HCT116 (cell line): ENCODE results near the gene SCGB1C2. TPM values are rescaled to one million over a fixed set of nuclear protein-coding genes. Genes with fewer than 3 reads are reported as not detected.

ENCODE experiments used
- ATAC-seq: fragments of 200-7000 bp; cut with Tn5 transposase; 2 replicates; pipeline ENCODE4 v1.9.1; 2020; ENCODE audit warnings: mild to moderate bottlenecking, moderate library complexity
- BruUV-seq: library from RNA; stranded (reverse); fragments of 400-500 nt; replicated peaks from 2 replicates; lab custom pipeline; 2021; lab: Mats Ljungman, UMichigan
- CTCF ChIA-PET: fragments of 300-600 bp; sonication (Branson Sonifier 250); formaldehyde crosslinking; loops from one replicate; lab custom pipeline; 2021; ENCODE audit warnings: antibody characterized with exemption; lab: Charles Lee
- POLR2A ChIA-PET: fragments of 300-600, 350-600 bp; sonication (Branson Sonifier 250); formaldehyde crosslinking; loops from one replicate; lab custom pipeline; 2021; ENCODE audit warnings: antibody characterized with exemption; lab: Charles Lee
- RAD21 ChIA-PET, 2 experiments: fragments of 300-600 bp; sonication (Branson Sonifier 250); formaldehyde crosslinking; loops; one replicate each; lab custom pipeline; 2023; ENCODE audit warnings: low total read pairs in 2 of 2; ENCODE audit not compliant: uncharacterized antibody in 2 of 2, unreplicated experiment in 2 of 2, low non-redundant PET in 1 of 2; lab: Charles Lee
- DNase-seq: peaks from one replicate; pipeline ENCODE4 v3.0.0-alpha.2; 2010; ENCODE audit warnings: low read depth, low spot score
- H2AFZ ChIP-seq: fragments of 200-600 bp; shearing (Covaris generic), sonication (generic); 2 replicates; pipeline ENCODE4 v1.6.1; 2017; ENCODE audit warnings: low read depth, mixed run types, mixed read lengths, antibody characterized with exemption, low read length; ENCODE audit not compliant: poor library complexity, severe bottlenecking
- H3K27ac ChIP-seq: 2 replicates; pipeline ENCODE4 v1.5.1; 2012; ENCODE audit warnings: low read depth, low read length
- H3K27me3 ChIP-seq: fragments of 200-600 bp; sonication (generic); 2 replicates; pipeline ENCODE4 v1.6.1; 2016; ENCODE audit warnings: mixed run types, low read length, mixed read lengths; ENCODE audit not compliant: insufficient read depth
- H3K36me3 ChIP-seq, 2 experiments: fragments of 200-500 bp in 1 of 2; fragments of 200-600 bp in 1 of 2; sonication (Bioruptor generic) in 1 of 2; sonication (generic) in 1 of 2; 2 replicates each; pipeline versions ENCODE4 v1.5.1 to v1.6.1; 2014 to 2016; ENCODE audit warnings: low read length in 2 of 2, inconsistent platforms in 1 of 2, mixed read lengths in 1 of 2, mixed run types in 1 of 2; ENCODE audit not compliant: insufficient read depth in 2 of 2, control insufficient read depth in 1 of 2
- H3K4me1 ChIP-seq, 2 experiments: fragments of 200-600 bp in 1 of 2; sonication (generic) in 1 of 2; 2 replicates each; pipeline versions ENCODE4 v1.5.1 to v1.6.1; 2012 to 2017; ENCODE audit warnings: low read length in 2 of 2, inconsistent platforms in 1 of 2, mild to moderate bottlenecking in 1 of 2, mixed read lengths in 1 of 2, mixed run types in 1 of 2, moderate library complexity in 1 of 2; ENCODE audit not compliant: insufficient read depth in 2 of 2, control insufficient read depth in 1 of 2
- H3K4me2 ChIP-seq: fragments of 200-600 bp; sonication (generic); 2 replicates; pipeline ENCODE4 v1.6.1; 2017; ENCODE audit warnings: mixed run types, low read length, mixed read lengths
- H3K4me3 ChIP-seq, 2 experiments: fragments of 200-600 bp in 1 of 2; sonication (generic) in 1 of 2; replicated peaks in 1 of 2; 2 replicates each; pipeline ENCODE4 v1.5.1; 2011 to 2016; ENCODE audit warnings: low read length in 2 of 2, control low read depth in 1 of 2, low read depth in 1 of 2, mild to moderate bottlenecking in 1 of 2, mixed read lengths in 1 of 2, mixed run types in 1 of 2
- H3K79me2 ChIP-seq: fragments of 200-600 bp; sonication (generic); 2 replicates; pipeline ENCODE4 v1.6.1; 2017; ENCODE audit warnings: mild to moderate bottlenecking, mixed run types, low read length, moderate library complexity, mixed read lengths; ENCODE audit not compliant: insufficient read depth
- H3K9ac ChIP-seq: fragments of 200-600 bp; sonication (generic); 2 replicates; pipeline ENCODE4 v1.6.1; 2016; ENCODE audit warnings: low read length, mixed read lengths
- H3K9me2 ChIP-seq: fragments of 200-600 bp; sonication (generic), shearing (Covaris generic); 2 replicates; pipeline ENCODE4 v1.6.1; 2017; ENCODE audit warnings: mixed run types, mild to moderate bottlenecking, moderate library complexity; ENCODE audit not compliant: insufficient read depth
- H3K9me3 ChIP-seq, 2 experiments: fragments of 200-500 bp in 1 of 2; fragments of 200-600 bp in 1 of 2; sonication (Bioruptor generic) in 1 of 2; sonication (generic) in 1 of 2; 2 replicates each; pipeline ENCODE4 v1.6.1; 2014 to 2017; ENCODE audit warnings: low read length in 2 of 2, mixed read lengths in 2 of 2, inconsistent platforms in 1 of 2, low read depth in 1 of 2, mild to moderate bottlenecking in 1 of 2, mixed run types in 1 of 2, moderate library complexity in 1 of 2; ENCODE audit not compliant: control insufficient read depth in 1 of 2, insufficient read depth in 1 of 2
- H4K20me1 ChIP-seq: fragments of 200-600 bp; sonication (generic), shearing (Covaris generic); 2 replicates; pipeline ENCODE4 v1.6.1; 2017; ENCODE audit warnings: mixed run types, mild to moderate bottlenecking, moderate library complexity; ENCODE audit not compliant: insufficient read depth
- CBX3 ChIP-seq: IDR thresholded peaks from 2 replicates; pipeline ENCODE4 v1.6.1; 2012; ENCODE audit warnings: low read depth
- RAD21 ChIP-seq: IDR thresholded peaks from 2 replicates; pipeline ENCODE4 v1.6.1; 2012; ENCODE audit warnings: low read depth, mild to moderate bottlenecking
- SIN3A ChIP-seq: IDR thresholded peaks from 2 replicates; pipeline ENCODE4 v1.6.1; 2012; ENCODE audit warnings: low read depth
- YY1 ChIP-seq: IDR thresholded peaks from 2 replicates; pipeline ENCODE4 v1.6.1; 2011; ENCODE audit warnings: low read length, low read depth, moderate library complexity, mild to moderate bottlenecking; ENCODE audit not compliant: insufficient replicate concordance; ENCODE audit errors: extremely low read depth
- intact Hi-C: fragments of 100-400 bp; cut with micrococcal nuclease; formaldehyde crosslinking; loops from 2 replicates; pipeline ENCODE4 v1.10.0; 2022
- total RNA-seq: library from RNA; stranded (reverse); gene quantifications from one replicate; pipeline ENCODE4 v1.2.1, GENCODE V29; 2021; ENCODE audit not compliant: unreplicated experiment
- TF ChIP-seq, protein P1 (sequence below): IDR thresholded peaks from 2 replicates; pipeline ENCODE4 v1.6.1; 2012; ENCODE audit warnings: low read depth
- TF ChIP-seq, protein P2 (sequence below): IDR thresholded peaks from 2 replicates; pipeline ENCODE4 v1.6.1; 2011; ENCODE audit warnings: mild to moderate bottlenecking, low read length, moderate library complexity; ENCODE audit not compliant: insufficient replicate concordance; ENCODE audit errors: extremely low read depth
- TF ChIP-seq, protein P3 (sequence below), 3 experiments: fragments of 200-600 bp in 1 of 3; sonication (generic) in 1 of 3; IDR thresholded peaks in 2 of 3; conservative IDR thresholded peaks in 1 of 3; 2 replicates each; pipeline ENCODE4 v1.5.1; 2012 to 2017; ENCODE audit warnings: low read depth in 2 of 3, low read length in 2 of 3, antibody characterized with exemption in 1 of 3, borderline replicate concordance in 1 of 3, control low read depth in 1 of 3, mild to moderate bottlenecking in 1 of 3, mixed read lengths in 1 of 3, mixed run types in 1 of 3, moderate library complexity in 1 of 3; ENCODE audit not compliant: insufficient read depth in 1 of 3

The SCGB1C2 gene
- total RNA-seq, 1 experiment from 2014 or later = not detected

DNA sequence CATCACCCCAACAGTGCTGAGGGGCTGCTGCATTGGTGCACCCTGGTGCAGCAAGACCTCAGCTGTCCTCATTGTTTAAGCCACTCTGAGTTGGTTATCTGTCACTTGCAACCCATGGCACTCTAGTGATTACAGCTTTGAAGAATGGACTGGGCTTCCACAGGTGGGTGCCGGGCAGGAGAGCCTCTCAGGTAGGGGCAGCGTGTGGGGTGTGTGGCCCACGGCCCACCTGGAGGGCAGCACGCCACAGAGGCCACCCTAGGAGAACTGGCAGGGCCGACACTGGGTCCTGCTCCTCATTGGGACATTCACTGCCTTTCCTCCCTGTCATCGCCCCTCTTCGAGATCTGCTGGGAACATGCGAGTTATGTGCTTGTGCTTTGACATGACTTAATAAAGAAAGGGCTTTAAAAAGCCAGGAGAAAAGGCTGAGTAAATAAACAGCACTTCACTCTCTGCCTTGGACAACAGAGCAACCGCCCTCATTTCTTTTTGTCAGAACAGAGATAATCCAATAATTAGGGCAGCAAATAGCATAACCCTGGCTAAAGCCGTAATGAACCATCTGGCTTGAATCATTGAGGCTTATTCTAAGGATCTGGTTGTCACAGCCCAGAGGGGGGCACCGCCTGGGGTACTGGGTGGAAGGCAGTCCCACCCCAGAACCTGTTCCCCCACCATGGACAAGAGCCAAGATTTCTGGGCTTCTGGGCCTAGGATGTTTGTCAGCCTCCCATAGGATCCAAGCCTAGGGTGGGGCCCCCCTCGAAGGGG, 41.1 kb downstream of the SCGB1C2 start (continued):
- TF ChIP-seq, protein P1, sequence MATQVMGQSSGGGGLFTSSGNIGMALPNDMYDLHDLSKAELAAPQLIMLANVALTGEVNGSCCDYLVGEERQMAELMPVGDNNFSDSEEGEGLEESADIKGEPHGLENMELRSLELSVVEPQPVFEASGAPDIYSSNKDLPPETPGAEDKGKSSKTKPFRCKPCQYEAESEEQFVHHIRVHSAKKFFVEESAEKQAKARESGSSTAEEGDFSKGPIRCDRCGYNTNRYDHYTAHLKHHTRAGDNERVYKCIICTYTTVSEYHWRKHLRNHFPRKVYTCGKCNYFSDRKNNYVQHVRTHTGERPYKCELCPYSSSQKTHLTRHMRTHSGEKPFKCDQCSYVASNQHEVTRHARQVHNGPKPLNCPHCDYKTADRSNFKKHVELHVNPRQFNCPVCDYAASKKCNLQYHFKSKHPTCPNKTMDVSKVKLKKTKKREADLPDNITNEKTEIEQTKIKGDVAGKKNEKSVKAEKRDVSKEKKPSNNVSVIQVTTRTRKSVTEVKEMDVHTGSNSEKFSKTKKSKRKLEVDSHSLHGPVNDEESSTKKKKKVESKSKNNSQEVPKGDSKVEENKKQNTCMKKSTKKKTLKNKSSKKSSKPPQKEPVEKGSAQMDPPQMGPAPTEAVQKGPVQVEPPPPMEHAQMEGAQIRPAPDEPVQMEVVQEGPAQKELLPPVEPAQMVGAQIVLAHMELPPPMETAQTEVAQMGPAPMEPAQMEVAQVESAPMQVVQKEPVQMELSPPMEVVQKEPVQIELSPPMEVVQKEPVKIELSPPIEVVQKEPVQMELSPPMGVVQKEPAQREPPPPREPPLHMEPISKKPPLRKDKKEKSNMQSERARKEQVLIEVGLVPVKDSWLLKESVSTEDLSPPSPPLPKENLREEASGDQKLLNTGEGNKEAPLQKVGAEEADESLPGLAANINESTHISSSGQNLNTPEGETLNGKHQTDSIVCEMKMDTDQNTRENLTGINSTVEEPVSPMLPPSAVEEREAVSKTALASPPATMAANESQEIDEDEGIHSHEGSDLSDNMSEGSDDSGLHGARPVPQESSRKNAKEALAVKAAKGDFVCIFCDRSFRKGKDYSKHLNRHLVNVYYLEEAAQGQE = no peak
- TF ChIP-seq, protein P2, sequence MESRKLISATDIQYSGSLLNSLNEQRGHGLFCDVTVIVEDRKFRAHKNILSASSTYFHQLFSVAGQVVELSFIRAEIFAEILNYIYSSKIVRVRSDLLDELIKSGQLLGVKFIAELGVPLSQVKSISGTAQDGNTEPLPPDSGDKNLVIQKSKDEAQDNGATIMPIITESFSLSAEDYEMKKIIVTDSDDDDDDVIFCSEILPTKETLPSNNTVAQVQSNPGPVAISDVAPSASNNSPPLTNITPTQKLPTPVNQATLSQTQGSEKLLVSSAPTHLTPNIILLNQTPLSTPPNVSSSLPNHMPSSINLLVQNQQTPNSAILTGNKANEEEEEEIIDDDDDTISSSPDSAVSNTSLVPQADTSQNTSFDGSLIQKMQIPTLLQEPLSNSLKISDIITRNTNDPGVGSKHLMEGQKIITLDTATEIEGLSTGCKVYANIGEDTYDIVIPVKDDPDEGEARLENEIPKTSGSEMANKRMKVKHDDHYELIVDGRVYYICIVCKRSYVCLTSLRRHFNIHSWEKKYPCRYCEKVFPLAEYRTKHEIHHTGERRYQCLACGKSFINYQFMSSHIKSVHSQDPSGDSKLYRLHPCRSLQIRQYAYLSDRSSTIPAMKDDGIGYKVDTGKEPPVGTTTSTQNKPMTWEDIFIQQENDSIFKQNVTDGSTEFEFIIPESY = no peak
- TF ChIP-seq CBX3 = no peak

GRCh38 chr17:179066-179432, 41.7 kb downstream of the SCGB1C2 start:
- H4K20me1 ChIP-seq = no peaks in the 10 kb centered on the region
- H3K27me3 ChIP-seq = no peaks in the 10 kb centered on the region
- ChIA-PET POLR2A (no interaction called here), RAD21 (no interaction called here), CTCF (no interaction called here)
- ATAC-seq (no peak), DNase-seq (no peak)
- peaks cover 22 to 27% of the 10 kb centered on the region in 2 experiments for H3K4me1 ChIP-seq
- no peaks in the 10 kb centered on the region for H3K9me3 ChIP-seq
- no peak overlapping the region for H3K27ac ChIP-seq
- no peak overlapping the region for H2AFZ ChIP-seq
- peaks cover 11% of the 10 kb centered on the region; the same call in 1 of the 2 replicates for H3K79me2 ChIP-seq
- intact Hi-C loops = no loop called here
- no peaks in the 10 kb centered on the region for H3K36me3 ChIP-seq
- H3K9ac ChIP-seq = no peak overlapping the region
- no TSS peak for BruUV-seq
- H3K4me2 ChIP-seq = peak overlapping the region; percentile 86; the same call in 1 of the 2 replicates
- no peaks in the 10 kb centered on the region for H3K9me2 ChIP-seq
- H3K4me3 ChIP-seq = no peak overlapping the region
- TF ChIP-seq CBX3 (no peak), RAD21 (no peak), SIN3A (no peak), YY1 (no peak)
- TF ChIP-seq, protein P1 = no peak
- TF ChIP-seq, protein P3, sequence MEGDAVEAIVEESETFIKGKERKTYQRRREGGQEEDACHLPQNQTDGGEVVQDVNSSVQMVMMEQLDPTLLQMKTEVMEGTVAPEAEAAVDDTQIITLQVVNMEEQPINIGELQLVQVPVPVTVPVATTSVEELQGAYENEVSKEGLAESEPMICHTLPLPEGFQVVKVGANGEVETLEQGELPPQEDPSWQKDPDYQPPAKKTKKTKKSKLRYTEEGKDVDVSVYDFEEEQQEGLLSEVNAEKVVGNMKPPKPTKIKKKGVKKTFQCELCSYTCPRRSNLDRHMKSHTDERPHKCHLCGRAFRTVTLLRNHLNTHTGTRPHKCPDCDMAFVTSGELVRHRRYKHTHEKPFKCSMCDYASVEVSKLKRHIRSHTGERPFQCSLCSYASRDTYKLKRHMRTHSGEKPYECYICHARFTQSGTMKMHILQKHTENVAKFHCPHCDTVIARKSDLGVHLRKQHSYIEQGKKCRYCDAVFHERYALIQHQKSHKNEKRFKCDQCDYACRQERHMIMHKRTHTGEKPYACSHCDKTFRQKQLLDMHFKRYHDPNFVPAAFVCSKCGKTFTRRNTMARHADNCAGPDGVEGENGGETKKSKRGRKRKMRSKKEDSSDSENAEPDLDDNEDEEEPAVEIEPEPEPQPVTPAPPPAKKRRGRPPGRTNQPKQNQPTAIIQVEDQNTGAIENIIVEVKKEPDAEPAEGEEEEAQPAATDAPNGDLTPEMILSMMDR (IDR thresholded peaks at IDR 0.05 in 2 of 3, conservative IDR thresholded peaks at IDR 0.05 in 1 of 3; ENCODE audit: borderline replicate concordance in 1 of 3, insufficient read depth in 1 of 3, low read depth in 2 of 3, low read length in 2 of 3) = no peak
